ENCODE measurements around the gene C20orf202. TPM values are rescaled to one million over a fixed set of nuclear protein-coding genes. Genes with fewer than 3 reads are reported as not detected.
"Not testable (repeated sequence)": the region's sequence is repeated elsewhere in the genome, so short reads cannot be mapped to it uniquely, and the experiment has no call there.

Gene C20orf202
- polyA plus RNA-seq, 1 of the 3 experiments (the other 2 are of a cell fraction) = not detected

DNA sequence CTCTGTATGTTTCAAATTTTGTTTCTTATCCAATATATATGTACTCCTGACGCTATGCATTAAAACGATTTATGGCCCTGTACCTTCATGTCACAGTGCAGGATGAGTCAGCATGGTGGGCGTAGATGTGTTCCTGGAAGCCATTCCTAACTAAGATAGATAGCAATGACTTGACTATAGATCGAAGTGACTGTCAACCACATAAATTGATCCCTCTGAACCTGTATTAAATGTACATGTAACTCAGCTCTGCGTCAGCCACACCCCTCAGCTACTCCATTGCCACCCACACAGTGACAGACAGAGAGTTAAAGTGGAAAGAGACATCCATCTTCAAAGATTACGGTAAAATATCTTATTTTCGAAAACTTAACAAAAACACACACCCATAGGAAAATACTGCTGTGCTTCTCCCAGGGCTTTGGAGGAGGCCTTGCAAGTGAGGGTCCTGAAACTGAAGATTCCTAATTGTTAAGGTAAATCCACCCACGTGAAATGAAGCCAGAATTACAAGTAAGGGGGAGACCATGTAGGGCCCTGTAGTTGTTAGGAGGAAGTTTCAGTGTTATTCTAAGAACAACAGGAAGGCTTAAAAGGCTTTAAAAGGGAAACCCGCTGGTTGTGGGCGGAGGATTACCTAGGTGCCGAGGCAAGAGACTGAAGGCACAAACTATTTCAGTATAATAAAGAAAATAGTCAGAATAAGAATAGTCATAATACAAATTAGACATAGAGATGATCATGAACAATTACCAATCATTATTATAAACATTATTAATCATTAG, 12.3 kb downstream of the C20orf202 start:
- 70% methylated on average over 11 of the region's 11 CpGs for WGBS (ENCODE audit: low lambda C conversion rate)
- H3K4me3 ChIP-seq (ENCODE audit: low read depth in 2 of 2, low read length in 1 of 2) = no peak overlapping the region
- H4K20me1 ChIP-seq (ENCODE audit: insufficient read depth) = no peaks in the 10 kb centered on the region
- H3K9ac ChIP-seq = no peak overlapping the region
- POLR2A ChIA-PET = no interaction called here
- no peaks in the 10 kb centered on the region for H3K36me3 ChIP-seq (replicated peaks in 1 of 2; ENCODE audit: control insufficient read depth in 1 of 2, insufficient read depth in 2 of 2, low read length in 1 of 2)
- no peaks in the 10 kb centered on the region for H3K9me2 ChIP-seq
- no peaks in the 10 kb centered on the region; a peak in 1 of 4 replicates for H3K4me1 ChIP-seq (ENCODE audit: control insufficient read depth in 1 of 2, insufficient read depth in 2 of 2, low read depth in 1 of 2, low read length in 1 of 2)
- no peak for DNase-seq
- TF ChIP-seq JUND (IDR thresholded peaks at IDR 0.05) = no peak
- TF ChIP-seq MEF2A (IDR thresholded peaks at IDR 0.05; ENCODE audit: borderline replicate concordance, low read depth) = no peak
- TF ChIP-seq POLR2AphosphoS5 (IDR thresholded peaks at IDR 0.05; ENCODE audit: low read depth, low read length) = no peak
- TF ChIP-seq, protein P1, sequence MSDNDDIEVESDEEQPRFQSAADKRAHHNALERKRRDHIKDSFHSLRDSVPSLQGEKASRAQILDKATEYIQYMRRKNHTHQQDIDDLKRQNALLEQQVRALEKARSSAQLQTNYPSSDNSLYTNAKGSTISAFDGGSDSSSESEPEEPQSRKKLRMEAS (IDR thresholded peaks at IDR 0.05; ENCODE audit: low read depth) = no peak
- TF ChIP-seq ELF1 (IDR thresholded peaks at IDR 0.05) = no peak
- TF ChIP-seq YY1 (IDR thresholded peaks at IDR 0.05; ENCODE audit: low read depth) = no peak
- no peak for TF ChIP-seq NRF1 (IDR thresholded peaks at IDR 0.05; ENCODE audit: low read depth, low read length)
- TF ChIP-seq TEAD4 (IDR thresholded peaks at IDR 0.05; ENCODE audit: borderline replicate concordance, insufficient read depth) = no peak
- TF ChIP-seq, protein P2, sequence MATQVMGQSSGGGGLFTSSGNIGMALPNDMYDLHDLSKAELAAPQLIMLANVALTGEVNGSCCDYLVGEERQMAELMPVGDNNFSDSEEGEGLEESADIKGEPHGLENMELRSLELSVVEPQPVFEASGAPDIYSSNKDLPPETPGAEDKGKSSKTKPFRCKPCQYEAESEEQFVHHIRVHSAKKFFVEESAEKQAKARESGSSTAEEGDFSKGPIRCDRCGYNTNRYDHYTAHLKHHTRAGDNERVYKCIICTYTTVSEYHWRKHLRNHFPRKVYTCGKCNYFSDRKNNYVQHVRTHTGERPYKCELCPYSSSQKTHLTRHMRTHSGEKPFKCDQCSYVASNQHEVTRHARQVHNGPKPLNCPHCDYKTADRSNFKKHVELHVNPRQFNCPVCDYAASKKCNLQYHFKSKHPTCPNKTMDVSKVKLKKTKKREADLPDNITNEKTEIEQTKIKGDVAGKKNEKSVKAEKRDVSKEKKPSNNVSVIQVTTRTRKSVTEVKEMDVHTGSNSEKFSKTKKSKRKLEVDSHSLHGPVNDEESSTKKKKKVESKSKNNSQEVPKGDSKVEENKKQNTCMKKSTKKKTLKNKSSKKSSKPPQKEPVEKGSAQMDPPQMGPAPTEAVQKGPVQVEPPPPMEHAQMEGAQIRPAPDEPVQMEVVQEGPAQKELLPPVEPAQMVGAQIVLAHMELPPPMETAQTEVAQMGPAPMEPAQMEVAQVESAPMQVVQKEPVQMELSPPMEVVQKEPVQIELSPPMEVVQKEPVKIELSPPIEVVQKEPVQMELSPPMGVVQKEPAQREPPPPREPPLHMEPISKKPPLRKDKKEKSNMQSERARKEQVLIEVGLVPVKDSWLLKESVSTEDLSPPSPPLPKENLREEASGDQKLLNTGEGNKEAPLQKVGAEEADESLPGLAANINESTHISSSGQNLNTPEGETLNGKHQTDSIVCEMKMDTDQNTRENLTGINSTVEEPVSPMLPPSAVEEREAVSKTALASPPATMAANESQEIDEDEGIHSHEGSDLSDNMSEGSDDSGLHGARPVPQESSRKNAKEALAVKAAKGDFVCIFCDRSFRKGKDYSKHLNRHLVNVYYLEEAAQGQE (IDR thresholded peaks at IDR 0.05; ENCODE audit: low read depth, low read length) = no peak
- TF ChIP-seq RCOR1 (IDR thresholded peaks at IDR 0.05; ENCODE audit: low read length) = no peak
- no peak for TF ChIP-seq SIN3A (IDR thresholded peaks at IDR 0.05; ENCODE audit: borderline replicate concordance, low read depth, low read length)
- no peak for TF ChIP-seq GATA2 (CRISPR knock-in tag; IDR thresholded peaks at IDR 0.05)
- H3K27ac ChIP-seq (ENCODE audit: low read depth in 2 of 2, low read length in 1 of 2) = no peak overlapping the region
- no peaks in the 10 kb centered on the region for H3K79me2 ChIP-seq (ENCODE audit: insufficient read depth)
- no peaks in the 10 kb centered on the region for H3K9me3 ChIP-seq
- H2AFZ ChIP-seq (ENCODE audit: low read depth) = no peak overlapping the region
- no peaks in the 10 kb centered on the region for H3F3A ChIP-seq (replicated peaks; ENCODE audit: insufficient read depth)
- no peaks in the 10 kb centered on the region for H3K27me3 ChIP-seq (ENCODE audit: insufficient read depth)
- CTCF ChIA-PET = no interaction called here
- H3K4me2 ChIP-seq = no peak overlapping the region

- H3K79me2 ChIP-seq (ENCODE audit: insufficient read depth); DNase-seq; H3K4me2 ChIP-seq; CTCF ChIA-PET; H2AFZ ChIP-seq (ENCODE audit: low read depth); H3K27me3 ChIP-seq (ENCODE audit: insufficient read depth); H3K9me2 ChIP-seq; POLR2A ChIA-PET; H3K4me1 ChIP-seq (ENCODE audit: control insufficient read depth in 1 of 2, insufficient read depth in 2 of 2, low read depth in 1 of 2, low read length in 1 of 2); H3F3A ChIP-seq (replicated peaks; ENCODE audit: insufficient read depth); H3K9me3 ChIP-seq; H3K36me3 ChIP-seq (replicated peaks in 1 of 2; ENCODE audit: control insufficient read depth in 1 of 2, insufficient read depth in 2 of 2, low read length in 1 of 2); H4K20me1 ChIP-seq (ENCODE audit: insufficient read depth); H3K9ac ChIP-seq; H3K27ac ChIP-seq (ENCODE audit: low read depth in 2 of 2, low read length in 1 of 2); H3K4me3 ChIP-seq (ENCODE audit: low read depth in 2 of 2, low read length in 1 of 2): not testable (repeated sequence)
- 65% methylated on average over 4 of the region's 19 CpGs for WGBS (ENCODE audit: low lambda C conversion rate)
Measured at GRCh38 chr20:1216527-1217427, 13.5 kb downstream of the C20orf202 start.

DNA sequence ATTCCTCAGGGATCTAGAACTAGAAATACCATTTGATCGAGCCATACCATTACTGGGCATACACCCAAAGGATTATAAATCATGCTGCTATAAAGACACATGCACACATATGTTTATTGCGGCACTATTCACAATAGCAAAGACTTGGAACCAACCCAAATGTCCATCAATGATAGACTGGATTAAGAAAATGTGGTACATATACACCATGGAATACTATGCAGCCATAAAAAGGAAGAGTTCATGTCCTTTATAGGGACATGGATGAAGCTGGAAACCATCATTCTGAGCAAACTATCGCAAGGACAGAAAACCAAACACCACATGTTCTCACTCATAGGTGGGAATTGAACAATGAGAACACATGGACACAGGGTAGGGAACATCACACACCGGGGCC, 19.5 kb downstream of the C20orf202 start:
- H2AFZ ChIP-seq (ENCODE audit: low read depth); H3K4me3 ChIP-seq (ENCODE audit: low read depth in 2 of 2, low read length in 1 of 2); H3K79me2 ChIP-seq (ENCODE audit: insufficient read depth); POLR2A ChIA-PET; H3K4me1 ChIP-seq (ENCODE audit: control insufficient read depth in 1 of 2, insufficient read depth in 2 of 2, low read depth in 1 of 2, low read length in 1 of 2); DNase-seq; H3K9ac ChIP-seq; H3K9me3 ChIP-seq; H3K4me2 ChIP-seq; H4K20me1 ChIP-seq (ENCODE audit: insufficient read depth); H3K36me3 ChIP-seq (replicated peaks in 1 of 2; ENCODE audit: control insufficient read depth in 1 of 2, insufficient read depth in 2 of 2, low read length in 1 of 2); H3K27ac ChIP-seq (ENCODE audit: low read depth in 2 of 2, low read length in 1 of 2); H3K9me2 ChIP-seq; H3K27me3 ChIP-seq (ENCODE audit: insufficient read depth); H3F3A ChIP-seq (replicated peaks; ENCODE audit: insufficient read depth): not testable (repeated sequence)
- WGBS (ENCODE audit: low lambda C conversion rate) = 50% methylated on average over 4 of the region's 4 CpGs
- CTCF ChIA-PET = interaction anchor here (3.3 kb wide), 1 partner anchor 10 kb away, joined by 20 read pairs; no protein-coding TSS in a partner anchor

Measured in SK-N-SH (cell line).